Measurements from ENCODE around the gene ATP10B.
"Not testable (repeated sequence)": the region's sequence is repeated elsewhere in the genome, so short reads cannot be mapped to it uniquely, and the experiment has no call there.

ATP10B gene

DNA sequence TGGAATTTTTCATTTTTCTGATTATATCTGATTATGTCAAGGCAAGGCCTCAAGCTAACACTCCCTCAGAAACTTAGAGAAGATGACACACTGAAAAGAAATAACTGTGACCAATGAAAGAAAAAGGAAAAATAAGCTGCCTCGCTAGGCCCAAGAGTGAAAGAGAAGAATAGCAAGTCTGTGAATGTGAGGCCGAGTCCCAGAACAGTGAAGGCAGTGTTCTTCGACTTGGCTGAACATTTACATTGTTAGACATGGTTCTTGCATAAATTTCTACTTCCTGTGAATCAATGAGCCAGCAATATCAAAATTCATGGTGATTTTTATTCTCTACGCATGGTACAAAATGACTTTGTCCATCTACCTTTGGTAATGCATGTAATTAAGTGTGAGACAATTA lies at the start of gene ATP10B:
TSS of gene ATP10B (minus strand) at position 163 of the 400 bp plus-strand sequence. CDS start 164,137 bp downstream, outside the sequence.
- TF ChIP-seq CTCF (conservative IDR thresholded peaks at IDR 0.05; ENCODE audit: low read depth, low read length), result no peak

DNA sequence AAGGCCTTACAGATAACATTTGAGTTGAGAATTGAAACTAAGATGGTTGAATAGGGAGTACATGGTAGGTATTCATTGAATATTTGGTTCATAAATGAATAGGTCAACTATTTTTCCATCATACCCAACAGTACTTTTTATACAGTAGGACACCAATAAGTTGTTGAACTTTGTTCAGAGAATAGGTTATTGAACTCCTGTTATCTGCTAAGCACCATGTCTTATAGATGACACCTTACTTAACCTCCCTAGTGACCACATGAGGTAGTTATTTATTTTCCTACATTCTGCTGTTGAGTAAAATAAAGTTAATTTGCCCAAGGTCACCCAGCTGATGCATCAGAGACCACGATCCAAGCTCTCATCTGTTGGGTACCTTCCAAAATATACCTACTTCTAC lies 49.6 kb upstream of the ATP10B start:
- TF ChIP-seq CTCF (conservative IDR thresholded peaks at IDR 0.05; ENCODE audit: low read depth, low read length), result no peak
- DNase-seq (ENCODE audit: low read depth), result no peak
- no peak overlapping the region for H3K4me3 ChIP-seq (ENCODE audit: low read length)

More for the DNA sequence above, at the start of gene ATP10B:
- H3K4me3 ChIP-seq (ENCODE audit: low read length), result no peak within 1 kb of the TSS
- no peak for DNase-seq (ENCODE audit: low read depth)

GRCh38 chr5:160899735-160900134 lies 47.7 kb upstream of the ATP10B start:
- H3K4me3 ChIP-seq (ENCODE audit: low read length), result no peak overlapping the region
- no peak for TF ChIP-seq CTCF (conservative IDR thresholded peaks at IDR 0.05; ENCODE audit: low read depth, low read length)
- no peak for DNase-seq (ENCODE audit: low read depth)

DNA sequence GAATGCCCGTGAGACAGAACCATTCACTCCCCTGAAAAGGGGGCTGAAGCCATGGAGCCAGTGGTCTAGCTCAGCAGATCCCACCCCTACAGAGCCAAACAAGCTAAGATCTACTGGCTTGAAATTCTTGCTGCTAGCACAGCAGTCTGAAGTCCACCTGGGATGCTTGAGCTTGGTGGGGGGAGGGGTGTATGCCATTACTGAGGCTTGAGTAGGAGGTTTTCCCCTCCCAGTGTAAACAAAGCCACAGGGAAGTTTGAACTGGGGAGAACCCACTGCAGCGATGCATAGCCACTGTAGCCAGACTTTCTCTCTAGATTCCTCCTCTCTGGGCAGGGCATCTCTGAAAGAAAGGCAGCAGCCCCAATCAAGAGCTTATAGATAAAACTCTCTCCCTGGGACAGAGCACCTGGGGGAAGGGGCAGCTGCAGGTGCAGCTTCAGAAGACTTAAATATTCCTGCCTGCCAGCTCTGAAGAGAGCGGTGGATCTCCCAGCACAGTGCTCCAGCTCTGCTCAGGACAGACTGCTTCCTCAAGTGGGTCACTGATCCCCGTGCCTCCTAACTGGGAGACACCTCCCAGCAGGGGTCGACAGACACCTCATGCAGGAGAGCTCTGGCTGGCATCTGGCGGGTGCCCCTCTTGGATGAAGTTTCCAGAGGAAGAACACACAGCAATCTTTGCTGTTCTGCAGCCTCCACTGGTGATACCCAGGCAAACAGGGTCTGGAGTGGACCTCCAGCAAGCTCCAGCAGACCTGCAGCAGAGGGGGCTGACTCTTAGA lies 41.4 kb upstream of the ATP10B start:
- not testable (repeated sequence) for DNase-seq (ENCODE audit: low read depth); H3K4me3 ChIP-seq (ENCODE audit: low read length)

- peak; percentile 1 for DNase-seq (ENCODE audit: low read depth)
- no peak overlapping the region for H3K4me3 ChIP-seq (ENCODE audit: low read length)
- TF ChIP-seq CTCF (conservative IDR thresholded peaks at IDR 0.05; ENCODE audit: low read depth, low read length), result no peak
These were observed 35.8 kb upstream of the ATP10B start for GRCh38 chr5:160887780-160888179.

DNA sequence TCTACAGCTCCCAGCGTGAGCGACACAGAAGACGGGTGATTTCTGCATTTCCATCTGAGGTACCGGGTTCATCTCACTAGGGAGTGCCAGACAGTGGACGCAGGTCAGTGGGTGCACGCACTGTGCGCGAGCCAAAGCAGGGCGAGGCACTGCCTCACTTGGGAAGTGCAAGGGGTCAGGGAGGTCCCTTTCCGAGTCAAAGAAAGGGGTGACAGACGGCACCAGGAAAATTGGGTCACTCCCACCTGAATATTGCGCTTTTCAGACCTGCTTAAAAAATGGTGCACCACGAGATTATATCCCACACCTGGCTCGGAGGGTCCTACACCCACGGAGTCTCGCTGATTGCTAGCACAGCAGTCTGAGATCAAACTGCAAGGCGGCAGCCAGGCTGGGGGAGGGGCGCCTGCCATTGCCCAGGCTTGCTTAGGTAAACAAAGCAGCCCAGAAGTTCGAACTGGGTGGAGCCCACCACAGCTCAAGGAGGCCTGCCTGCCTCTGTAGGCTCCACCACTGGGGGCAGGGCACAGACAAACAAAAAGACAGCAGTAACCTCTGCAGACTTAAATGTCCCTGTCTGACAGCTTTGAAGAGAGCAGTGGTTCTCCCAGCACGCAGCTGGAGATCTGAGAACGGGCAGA lies 21.7 kb upstream of the ATP10B start:
- DNase-seq (ENCODE audit: low read depth), result not testable (repeated sequence)
- H3K4me3 ChIP-seq (ENCODE audit: low read length), result peak overlapping the region; percentile 10

GRCh38 chr5:160869989-160870521 lies 18.0 kb upstream of the ATP10B start:
- no peak overlapping the region for H3K4me3 ChIP-seq (ENCODE audit: low read length)
- no peak for TF ChIP-seq CTCF (conservative IDR thresholded peaks at IDR 0.05; ENCODE audit: low read depth, low read length)

GRCh38 chr5:160867976-160868375 lies 16.0 kb upstream of the ATP10B start:
- no peak for TF ChIP-seq CTCF (conservative IDR thresholded peaks at IDR 0.05; ENCODE audit: low read depth, low read length)
- no peak for DNase-seq (ENCODE audit: low read depth)
- no peak overlapping the region for H3K4me3 ChIP-seq (ENCODE audit: low read length)

More at GRCh38 chr5:160869989-160870521, 18.0 kb upstream of the ATP10B start:
- DNase-seq (ENCODE audit: low read depth), result no peak
